HL-60/S4 treated with phorbol 12-myristate 13-acetate at 8.2 ng/mL for 4 days and 3 days (cell line): Measurements from ENCODE around the gene JADE2.

Source experiments
- in situ Hi-C: fragments of 300-500 bp; cut with MboI; formaldehyde crosslinking; loops from 2 replicates; pipeline ENCODE4 v1.15.0; 2022; ENCODE audit warnings: low sequenced_read_pairs

The JADE2 gene

GRCh38 chr5:134582941-134583340, 57.5 kb downstream of the JADE2 start:
- in situ Hi-C loops = loop anchor here (25.0 kb wide), 1 partner anchor 271 kb away; no protein-coding TSS in a partner anchor

GRCh38 chr5:134583766-134584165, 58.3 kb downstream of the JADE2 start:
- in situ Hi-C loops = loop anchor here (25.0 kb wide), 1 partner anchor 271 kb away; no protein-coding TSS in a partner anchor

DNA sequence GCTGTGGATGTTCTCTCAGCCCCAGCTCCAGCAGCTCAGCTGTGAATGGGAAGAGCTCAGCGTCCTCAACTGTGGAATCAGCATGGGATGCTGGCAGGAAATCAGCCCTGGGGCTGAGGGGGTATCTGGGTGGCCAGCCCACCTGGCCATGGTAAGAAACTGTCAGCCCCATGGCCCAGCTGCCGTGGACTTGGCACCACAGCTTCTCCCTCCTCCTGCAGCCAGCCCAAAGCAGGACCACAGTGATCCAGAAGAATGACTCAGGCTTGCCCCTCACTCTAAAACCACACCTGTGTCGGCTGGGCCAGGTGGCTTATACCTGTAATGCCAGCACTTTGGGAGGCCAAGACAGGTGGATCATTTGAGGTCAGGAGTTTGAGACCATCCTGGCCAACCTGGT, 59.2 kb downstream of the JADE2 start:
- in situ Hi-C loops = loop anchor here (25.0 kb wide), 1 partner anchor 272 kb away; no protein-coding TSS in a partner anchor

GRCh38 chr5:134585966-134586365, 60.5 kb downstream of the JADE2 start:
- in situ Hi-C loops = loop anchor here (25.0 kb wide), 1 partner anchor 274 kb away; no protein-coding TSS in a partner anchor

DNA sequence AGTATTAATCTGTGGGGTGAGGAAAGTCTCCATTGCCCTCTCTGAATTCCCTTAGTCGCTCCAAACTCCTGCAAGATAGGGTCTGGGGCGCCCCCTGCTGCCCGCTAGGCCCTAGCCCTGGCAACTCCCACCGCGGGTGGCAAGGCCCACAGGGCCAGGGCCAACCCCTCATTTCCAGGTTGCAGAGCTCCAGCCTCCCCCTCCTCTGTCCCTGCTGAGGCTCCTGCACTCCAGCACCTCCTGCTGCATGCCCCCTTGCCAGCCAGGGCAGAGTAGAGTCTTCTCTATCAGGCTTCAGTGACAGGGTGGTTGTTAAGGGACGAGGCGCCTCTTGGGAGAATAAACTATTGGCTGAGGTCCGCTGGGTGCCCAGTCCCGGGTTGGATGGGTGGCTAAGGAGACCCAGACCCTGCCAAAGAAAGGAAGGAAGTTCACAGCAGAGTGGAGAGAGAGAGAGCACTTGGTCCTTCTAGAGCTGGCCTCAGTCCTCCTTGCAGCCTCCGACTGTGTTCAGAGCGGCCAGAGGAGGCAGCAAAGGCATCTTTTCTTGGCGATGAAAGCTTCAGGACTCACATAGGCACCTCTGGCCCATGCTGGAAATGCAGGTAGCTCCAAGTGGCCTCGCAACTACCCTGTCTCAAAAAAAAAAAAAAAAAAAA, 61.5 kb downstream of the JADE2 start:
- in situ Hi-C loops = loop anchor here (25.0 kb wide), 1 partner anchor 275 kb away; no protein-coding TSS in a partner anchor

GRCh38 chr5:134590992-134591659, 65.7 kb downstream of the JADE2 start:
- in situ Hi-C loops = loop anchor here (25.0 kb wide), 1 partner anchor 279 kb away; no protein-coding TSS in a partner anchor

DNA sequence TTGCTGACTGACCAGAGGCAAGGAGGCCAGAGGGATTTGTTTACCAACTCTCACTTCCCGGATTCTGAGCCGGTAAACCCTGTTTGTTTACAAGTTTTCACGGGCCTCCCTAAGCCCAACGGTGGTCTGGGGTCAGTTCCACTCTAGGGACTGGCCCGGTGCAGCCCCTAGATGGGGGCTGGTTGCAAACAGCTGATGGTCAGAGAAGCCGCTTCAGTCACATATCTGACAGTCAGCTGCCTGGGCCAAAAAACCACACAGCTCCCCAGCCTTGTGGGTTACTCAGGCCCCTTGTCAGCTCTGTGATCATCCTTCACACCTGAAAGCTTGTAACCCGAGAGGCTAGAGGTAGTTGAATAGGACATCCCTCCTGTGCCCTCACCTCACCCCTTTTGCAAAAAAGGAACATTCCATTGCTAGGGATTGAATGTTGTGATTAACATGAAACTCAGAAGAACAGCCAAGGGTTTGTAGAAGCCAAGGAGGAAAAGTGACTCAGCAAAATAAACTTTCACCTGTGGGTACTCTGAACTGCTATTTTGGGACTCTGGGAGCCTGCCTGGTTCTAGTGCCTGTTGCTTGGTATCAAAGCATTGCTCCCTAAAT, 66.8 kb downstream of the JADE2 start:
- in situ Hi-C loops = loop anchor here (25.0 kb wide), 1 partner anchor 280 kb away; no protein-coding TSS in a partner anchor

DNA sequence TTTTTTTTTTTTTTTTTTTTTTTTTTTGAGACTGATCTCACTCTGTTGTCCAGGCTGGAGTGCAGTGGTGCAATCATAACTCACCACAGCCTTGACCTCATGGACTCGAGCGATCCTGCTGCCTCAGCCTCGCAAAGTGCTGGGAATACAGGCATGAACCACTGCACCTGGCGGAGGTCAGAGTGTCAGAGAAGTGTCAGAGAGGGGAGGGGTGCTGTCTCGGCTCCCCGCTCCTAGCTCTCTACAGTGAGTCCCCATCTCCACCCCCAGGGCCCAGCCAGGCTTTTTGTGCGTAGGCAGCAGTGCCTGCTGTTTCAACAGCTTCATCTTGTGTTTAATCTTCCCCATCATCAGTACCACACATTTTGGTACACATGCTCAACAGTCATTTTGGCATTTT, 68.9 kb downstream of the JADE2 start:
- in situ Hi-C loops = loop anchor here (25.0 kb wide), 1 partner anchor 282 kb away; no protein-coding TSS in a partner anchor

DNA sequence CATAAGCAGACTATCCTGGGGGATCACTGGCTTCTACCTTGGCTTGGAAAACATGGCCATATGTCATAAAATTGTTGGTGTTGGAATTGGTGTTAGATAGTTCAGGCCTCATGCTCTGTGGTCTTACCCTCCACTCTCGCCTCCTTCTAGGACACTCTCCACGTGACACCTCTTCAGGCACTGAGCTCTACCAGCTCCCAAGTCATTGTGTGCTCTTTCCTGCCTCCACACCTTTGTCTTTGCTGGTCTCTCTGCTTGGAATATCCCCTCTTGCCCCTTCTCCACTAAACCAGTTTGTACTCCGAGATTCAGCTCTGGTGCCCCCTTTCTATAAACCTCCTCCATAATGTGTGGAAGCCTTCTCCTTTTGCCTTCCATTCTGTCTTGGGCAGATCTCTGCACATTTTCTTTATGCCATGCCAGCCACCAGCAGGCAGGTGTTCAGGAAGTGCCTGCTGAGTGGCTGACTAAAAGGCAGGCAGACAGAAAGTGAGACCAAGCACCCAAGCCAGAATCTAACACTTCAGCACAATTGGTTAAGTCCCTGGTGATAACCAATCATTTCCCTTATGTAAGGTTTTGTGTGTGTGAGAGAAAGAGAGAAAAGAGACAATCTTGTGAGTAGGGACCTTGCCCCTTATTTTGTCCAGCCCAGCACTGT, 69.5 kb downstream of the JADE2 start:
- in situ Hi-C loops = loop anchor here (25.0 kb wide), 1 partner anchor 283 kb away; no protein-coding TSS in a partner anchor

DNA sequence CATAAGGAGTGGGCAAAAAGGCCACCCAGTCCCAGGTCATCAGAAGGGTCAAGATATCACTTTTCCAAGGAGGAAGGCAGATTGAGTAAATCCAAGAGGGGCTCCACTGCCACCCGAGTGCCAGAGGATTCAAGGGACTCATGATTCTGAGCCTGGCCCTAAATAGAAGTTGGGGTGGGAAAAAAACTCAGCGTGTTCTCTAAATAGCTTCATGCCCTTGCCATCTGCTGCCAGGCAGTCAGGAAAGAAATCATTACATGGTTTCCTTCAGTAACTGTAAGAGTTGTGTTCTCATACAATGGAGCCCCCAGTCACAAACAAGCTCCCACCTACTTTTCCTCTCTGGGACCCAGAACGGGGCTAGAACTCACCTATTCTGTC, 70.0 kb downstream of the JADE2 start:
- in situ Hi-C loops = loop anchor here (25.0 kb wide), 1 partner anchor 283 kb away; no protein-coding TSS in a partner anchor

GRCh38 chr5:134599820-134600219, 74.3 kb downstream of the JADE2 start:
- in situ Hi-C loops = loop anchor here (25.0 kb wide), 1 partner anchor 288 kb away; no protein-coding TSS in a partner anchor

GRCh38 chr5:134600600-134600999, 75.1 kb downstream of the JADE2 start:
- in situ Hi-C loops = no loop called here

GRCh38 chr5:134603059-134603458, 77.6 kb downstream of the JADE2 start:
- in situ Hi-C loops = no loop called here

GRCh38 chr5:134604908-134605307, 79.4 kb downstream of the JADE2 start:
- in situ Hi-C loops = no loop called here

DNA sequence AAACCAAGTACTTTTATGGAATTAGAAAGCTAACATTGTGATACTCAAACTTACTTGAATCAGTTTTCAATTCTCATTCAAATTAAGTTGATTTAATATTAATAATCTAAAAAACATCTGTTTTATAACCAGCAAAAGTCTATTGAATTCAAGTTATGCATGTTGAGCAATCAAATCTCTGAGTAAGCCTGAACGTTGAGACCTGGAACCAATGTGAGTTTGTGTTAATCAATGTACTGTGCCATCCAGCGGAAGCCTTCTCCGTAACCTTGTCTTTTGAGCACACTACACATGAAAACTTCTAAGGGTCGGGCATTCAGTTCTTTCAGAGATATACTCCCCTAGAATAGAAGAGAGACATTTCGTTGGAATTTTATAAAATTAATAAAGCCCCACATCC, 81.3 kb downstream of the JADE2 start:
- in situ Hi-C loops = no loop called here

- in situ Hi-C loops = no loop called here
Observed at GRCh38 chr5:134608555-134608954, 83.1 kb downstream of the JADE2 start.

DNA sequence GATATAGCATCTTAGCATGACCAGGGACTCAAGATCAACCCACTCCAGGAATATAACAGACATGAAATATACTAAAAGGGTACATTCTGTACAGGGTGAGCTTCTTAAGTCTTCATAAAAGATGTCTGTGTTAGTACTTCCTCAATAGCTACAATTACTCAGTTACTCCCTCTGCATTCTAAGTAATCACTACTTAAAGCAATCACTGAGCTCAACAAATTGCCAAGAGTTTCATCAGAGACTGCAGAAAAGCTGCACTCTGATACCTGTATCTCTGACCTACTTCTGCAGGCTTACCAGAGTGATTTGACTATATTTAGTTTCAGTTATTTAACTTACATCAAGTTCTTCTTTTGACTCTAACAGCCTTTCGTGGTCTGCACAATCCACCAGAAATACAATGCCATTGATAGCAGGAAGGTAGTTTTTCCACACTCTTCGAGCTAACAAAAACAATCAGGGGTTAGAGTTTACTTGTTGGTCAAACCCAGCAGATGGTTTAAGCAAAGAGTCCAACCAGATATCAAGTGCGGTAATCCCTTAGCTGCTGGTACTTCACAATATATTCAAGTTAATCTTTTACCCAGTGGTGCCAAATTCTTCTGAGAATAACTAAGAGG, 83.9 kb downstream of the JADE2 start:
- in situ Hi-C loops = no loop called here

DNA sequence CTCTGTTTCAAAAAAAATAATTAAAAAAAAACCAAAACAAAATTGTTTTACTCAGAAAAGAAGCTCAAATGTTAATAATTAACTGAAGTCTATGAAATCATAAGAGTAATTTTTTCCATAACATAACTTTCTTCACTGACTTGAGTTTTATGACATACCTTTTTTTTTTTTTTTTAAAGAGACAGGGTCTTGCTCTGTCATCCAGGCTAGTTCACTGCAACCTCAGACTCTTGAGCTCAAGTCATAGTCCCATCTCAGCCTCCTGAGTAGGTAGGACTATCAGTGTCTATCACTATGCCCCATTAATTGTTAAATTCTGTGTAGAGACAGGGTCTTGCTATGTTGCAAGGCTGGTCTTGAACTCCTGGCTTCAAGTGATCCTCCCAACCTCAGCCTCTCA, 85.3 kb downstream of the JADE2 start:
- in situ Hi-C loops = no loop called here

DNA sequence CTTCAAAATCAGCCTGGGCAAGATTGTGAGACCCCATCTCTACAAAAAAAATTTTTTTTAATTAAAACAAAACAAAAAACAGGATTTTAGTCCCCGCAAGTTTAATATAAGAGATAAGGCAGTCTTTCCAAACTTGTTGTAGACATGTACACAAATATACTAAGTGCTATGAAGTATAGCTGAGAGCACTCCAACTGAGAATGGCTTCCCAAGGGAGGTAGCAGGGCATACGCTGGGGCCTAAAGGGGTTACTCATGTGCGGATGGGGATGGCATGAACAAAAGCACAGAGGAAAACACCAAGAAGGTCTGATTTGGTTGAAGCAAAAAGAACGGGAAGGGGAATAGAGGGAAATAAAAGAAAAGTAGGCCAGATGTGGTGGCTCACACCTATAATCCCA, 86.0 kb downstream of the JADE2 start:
- in situ Hi-C loops = no loop called here

DNA sequence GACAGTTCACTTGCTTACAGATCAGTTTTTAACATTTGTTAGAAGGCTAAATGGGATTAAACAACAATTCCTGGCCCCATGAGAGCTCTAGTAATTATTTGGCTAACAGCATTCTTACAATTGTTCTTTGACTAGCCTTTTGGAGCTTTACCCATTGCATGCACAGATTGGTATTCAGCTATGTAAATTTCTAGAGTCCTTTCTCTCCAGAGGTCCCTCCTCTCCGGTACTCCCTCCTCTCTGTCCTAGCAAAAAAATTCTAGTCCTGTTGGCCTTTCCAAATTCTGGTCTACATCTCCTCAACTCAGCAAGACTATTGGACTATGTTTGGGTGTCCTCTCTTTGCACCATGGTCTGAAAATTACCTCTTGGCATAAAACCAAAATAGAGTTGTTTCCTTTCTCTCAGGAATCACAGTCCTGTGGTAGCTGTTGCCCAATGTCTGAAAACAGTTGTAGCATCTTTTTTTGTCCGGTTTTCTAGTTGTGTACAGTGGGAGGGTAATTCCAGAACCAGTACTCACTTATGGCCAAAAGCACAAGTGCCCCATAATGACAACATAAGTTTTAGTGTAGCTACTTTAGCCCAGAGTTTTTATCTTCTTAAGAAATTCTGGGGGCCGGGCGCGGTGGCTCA, 89.1 kb downstream of the JADE2 start:
- in situ Hi-C loops = no loop called here
